MCF 10A (cell line): ENCODE results near the gene PRPH2. TPM values are rescaled to one million over a fixed set of nuclear protein-coding genes. Genes with fewer than 3 reads are reported as not detected.
A peak's percentile ranks its signal among the peaks of the same experiment; 100 is the strongest.

ENCODE experiments used
- BruUV-seq: library from RNA; stranded (reverse); fragments of 400-500 nt; replicated peaks from 2 replicates; lab custom pipeline; 2021; lab: Mats Ljungman, UMichigan
- CTCF ChIA-PET: fragments of 300-600 bp; sonication (Branson Sonifier 250); formaldehyde crosslinking; extraction: SDS; loops from one replicate; lab custom pipeline; 2021; ENCODE audit warnings: antibody characterized with exemption, inconsistent platforms; lab: Yijun Ruan, JAX
- POLR2A ChIA-PET: fragments of 300-600, 350-650 bp; sonication (Branson Sonifier 250); formaldehyde crosslinking; extraction: SDS; loops from one replicate; lab custom pipeline; 2020; ENCODE audit warnings: antibody characterized with exemption, inconsistent platforms; lab: Yijun Ruan, JAX
- DNase-seq: peaks from one replicate; pipeline ENCODE4 v3.0.0-alpha.2; 2018; ENCODE audit not compliant: unreplicated experiment
- H3K27ac Mint-ChIP-seq: one replicate; pipeline ENCODE4 v1.8.0; 2022; ENCODE audit warnings: mild to moderate bottlenecking, low read depth, mixed read lengths; ENCODE audit not compliant: unreplicated experiment
- H3K27me3 Mint-ChIP-seq: one replicate; pipeline ENCODE4 v1.8.0; 2022; ENCODE audit warnings: mixed read lengths; ENCODE audit not compliant: insufficient read depth, unreplicated experiment
- H3K36me3 Mint-ChIP-seq: one replicate; pipeline ENCODE4 v1.8.0; 2022; ENCODE audit warnings: mild to moderate bottlenecking, moderate library complexity, mixed read lengths; ENCODE audit not compliant: insufficient read depth, unreplicated experiment
- H3K4me1 Mint-ChIP-seq: one replicate; pipeline ENCODE4 v1.8.0; 2022; ENCODE audit warnings: mixed read lengths; ENCODE audit not compliant: insufficient read depth, unreplicated experiment
- H3K4me3 Mint-ChIP-seq: one replicate; pipeline ENCODE4 v1.8.0; 2022; ENCODE audit warnings: mild to moderate bottlenecking, moderate library complexity, mixed read lengths; ENCODE audit not compliant: unreplicated experiment
- H3K9me3 Mint-ChIP-seq: one replicate; pipeline ENCODE4 v1.8.0; 2022; ENCODE audit warnings: mixed read lengths; ENCODE audit not compliant: unreplicated experiment
- intact Hi-C: fragments of 100-400 bp; cut with micrococcal nuclease; formaldehyde crosslinking; loops from 2 replicates; pipeline ENCODE4 v1.14.1; 2022
- total RNA-seq: library from RNA; stranded (reverse); gene quantifications from 2 replicates; pipeline ENCODE4 v1.2.3, GENCODE V29; 2022
- TF ChIP-seq, protein P1 (sequence below): fragments of 200-600 bp; IDR thresholded peaks from one replicate; pipeline ENCODE4 v1.8.0; 2022; ENCODE audit warnings: antibody characterized with exemption, mild to moderate bottlenecking; ENCODE audit not compliant: unreplicated experiment

Gene PRPH2
- total RNA-seq, 1 experiment from 2014 or later: not detected

DNA sequence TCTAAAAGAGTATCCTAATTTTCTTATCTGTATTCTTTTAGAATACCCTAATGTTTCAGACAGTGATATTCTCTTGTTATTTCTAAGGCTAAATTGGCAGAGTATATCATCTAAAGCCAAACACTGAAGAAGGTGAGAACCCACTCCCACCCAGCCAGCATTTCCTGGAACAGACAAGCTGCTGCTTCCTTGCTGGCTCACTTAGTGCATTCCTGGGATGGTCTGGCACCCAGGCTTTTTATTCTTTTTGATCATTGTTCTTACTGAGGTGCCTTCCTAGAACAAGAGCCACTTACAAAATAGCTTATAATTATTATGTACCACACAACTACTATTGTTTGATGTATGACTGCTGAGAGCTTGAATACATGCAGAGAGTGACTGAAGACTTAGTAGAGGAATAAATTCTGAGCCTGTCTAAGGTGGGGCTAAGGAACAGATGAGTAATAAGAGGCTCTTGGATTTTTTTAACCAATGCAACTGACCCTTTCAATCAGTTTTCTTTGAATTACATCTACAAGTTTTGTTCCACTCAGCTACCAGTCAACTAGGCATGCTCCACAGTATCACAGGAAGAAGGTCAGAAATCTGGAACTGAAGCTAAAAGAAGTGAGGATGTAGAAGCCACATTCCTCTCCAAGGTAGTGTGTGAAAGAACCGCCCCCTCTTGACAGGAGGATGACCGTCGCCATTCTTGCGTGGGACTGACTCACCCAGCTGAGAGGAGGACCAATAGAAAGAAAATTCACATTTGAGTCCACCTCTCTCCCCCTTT lies 30.1 kb downstream of the PRPH2 start:
- ChIA-PET POLR2A (interaction anchor here (0.6 to 2.8 kb wide), 14 partner anchors 9 to 1012 kb away, joined by 3 to 13 read pairs (median 4); partner anchors contain the start of genes RPL7L1 and TBCC), CTCF (interaction anchor here (1.0 to 3.1 kb wide), 8 partner anchors 13 to 206 kb away, joined by 3 to 19 read pairs (median 4); no protein-coding TSS in a partner anchor)
- intact Hi-C loops: loop anchor here (1.0 to 2.0 kb wide), 2 partner anchors 34 to 185 kb away; no protein-coding TSS in a partner anchor
- no peak overlapping the region for H3K4me3 Mint-ChIP-seq
- TF ChIP-seq, protein P1, sequence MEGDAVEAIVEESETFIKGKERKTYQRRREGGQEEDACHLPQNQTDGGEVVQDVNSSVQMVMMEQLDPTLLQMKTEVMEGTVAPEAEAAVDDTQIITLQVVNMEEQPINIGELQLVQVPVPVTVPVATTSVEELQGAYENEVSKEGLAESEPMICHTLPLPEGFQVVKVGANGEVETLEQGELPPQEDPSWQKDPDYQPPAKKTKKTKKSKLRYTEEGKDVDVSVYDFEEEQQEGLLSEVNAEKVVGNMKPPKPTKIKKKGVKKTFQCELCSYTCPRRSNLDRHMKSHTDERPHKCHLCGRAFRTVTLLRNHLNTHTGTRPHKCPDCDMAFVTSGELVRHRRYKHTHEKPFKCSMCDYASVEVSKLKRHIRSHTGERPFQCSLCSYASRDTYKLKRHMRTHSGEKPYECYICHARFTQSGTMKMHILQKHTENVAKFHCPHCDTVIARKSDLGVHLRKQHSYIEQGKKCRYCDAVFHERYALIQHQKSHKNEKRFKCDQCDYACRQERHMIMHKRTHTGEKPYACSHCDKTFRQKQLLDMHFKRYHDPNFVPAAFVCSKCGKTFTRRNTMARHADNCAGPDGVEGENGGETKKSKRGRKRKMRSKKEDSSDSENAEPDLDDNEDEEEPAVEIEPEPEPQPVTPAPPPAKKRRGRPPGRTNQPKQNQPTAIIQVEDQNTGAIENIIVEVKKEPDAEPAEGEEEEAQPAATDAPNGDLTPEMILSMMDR: no peak
- H3K27ac Mint-ChIP-seq: peak overlapping the region; percentile 39
- peaks cover 19% of the 10 kb centered on the region for H3K4me1 Mint-ChIP-seq
- no peaks in the 10 kb centered on the region for H3K9me3 Mint-ChIP-seq
- no TSS peak for BruUV-seq
- H3K36me3 Mint-ChIP-seq: peaks cover 74% of the 10 kb centered on the region
- no peaks in the 10 kb centered on the region for H3K27me3 Mint-ChIP-seq
- DNase-seq: peak; percentile 63

DNA sequence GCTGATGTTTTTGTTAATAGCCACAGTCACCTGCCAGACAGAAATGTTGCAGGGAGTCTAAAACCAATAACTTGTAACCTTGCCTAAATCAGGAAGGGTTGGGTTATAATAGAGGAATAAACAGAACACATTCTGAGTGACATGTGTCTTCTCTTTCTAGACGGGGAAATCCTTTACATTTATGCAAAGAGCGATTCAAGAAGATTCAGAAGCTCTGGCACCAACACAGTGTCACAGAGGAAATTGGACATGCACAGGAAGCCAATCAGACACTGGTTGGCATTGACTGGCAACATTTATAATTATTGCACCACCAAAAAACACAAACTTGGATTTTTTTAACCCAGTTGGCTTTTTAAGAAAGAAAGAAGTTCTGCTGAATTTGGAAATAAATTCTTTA lies 31.5 kb downstream of the PRPH2 start:
- H3K27ac Mint-ChIP-seq: no peak overlapping the region
- CTCF ChIA-PET: interaction anchor here (0.8 to 1.0 kb wide), 3 partner anchors 11 to 35 kb away, joined by 3 to 5 read pairs (median 4); no protein-coding TSS in a partner anchor
- intact Hi-C loops: no loop called here

DNA sequence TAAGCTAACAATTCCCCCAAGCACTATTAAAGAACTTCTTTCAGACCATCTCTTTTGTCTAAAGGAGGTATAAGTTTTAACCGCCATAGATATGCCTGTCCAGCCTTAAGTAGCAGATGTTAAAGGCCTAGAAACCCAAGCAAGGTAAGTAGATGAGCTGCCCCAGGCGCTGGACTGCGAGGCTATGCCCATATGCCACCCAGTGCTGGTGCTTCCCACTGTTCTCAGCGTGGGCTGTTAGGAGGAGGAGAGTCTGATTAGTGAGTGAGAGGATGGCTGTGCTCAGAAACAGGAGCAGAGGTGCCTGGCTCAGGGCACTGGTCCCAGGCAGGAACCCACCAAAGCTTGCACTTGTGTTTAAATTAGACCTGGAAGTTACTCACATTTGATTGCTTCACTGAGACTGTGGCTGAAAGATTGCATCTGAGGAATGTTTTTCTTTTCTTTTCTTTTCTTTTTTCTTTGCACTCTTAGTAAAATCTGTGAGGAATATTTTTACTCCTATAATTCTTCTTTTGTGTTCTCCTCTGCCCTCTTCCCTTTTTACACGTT lies 32.2 kb downstream of the PRPH2 start:
- DNase-seq: no peak
- peaks cover 19% of the 10 kb centered on the region for H3K4me1 Mint-ChIP-seq
- no peaks in the 10 kb centered on the region for H3K9me3 Mint-ChIP-seq
- no peaks in the 10 kb centered on the region for H3K27me3 Mint-ChIP-seq
- no TSS peak for BruUV-seq
- intact Hi-C loops: no loop called here
- no peak overlapping the region for H3K4me3 Mint-ChIP-seq
- TF ChIP-seq, protein P1: no peak
- no peak overlapping the region for H3K27ac Mint-ChIP-seq
- H3K36me3 Mint-ChIP-seq: peaks cover 84% of the 10 kb centered on the region
- CTCF ChIA-PET: interaction anchor here (0.5 kb wide), 1 partner anchor 33 kb away, joined by 5 read pairs; no protein-coding TSS in a partner anchor
- POLR2A ChIA-PET: interaction anchor here (0.9 to 1.3 kb wide), 2 partner anchors 36 to 189 kb away, joined by 3 read pairs; partner anchors contain the start of gene RPL7L1

More for the DNA sequence above, 31.5 kb downstream of the PRPH2 start:
- no peak for DNase-seq
- Mint-ChIP-seq H3K9me3 (no peaks in the 10 kb centered on the region), H3K27me3 (no peaks in the 10 kb centered on the region), H3K4me1 (peaks cover 19% of the 10 kb centered on the region), H3K36me3 (peaks cover 84% of the 10 kb centered on the region), H3K4me3 (no peak overlapping the region)
- BruUV-seq: no TSS peak
- POLR2A ChIA-PET: interaction anchor here (0.9 to 1.6 kb wide), 3 partner anchors 36 to 188 kb away, joined by 3 to 5 read pairs (median 3); partner anchors contain the start of gene RPL7L1
- TF ChIP-seq, protein P1: no peak

DNA sequence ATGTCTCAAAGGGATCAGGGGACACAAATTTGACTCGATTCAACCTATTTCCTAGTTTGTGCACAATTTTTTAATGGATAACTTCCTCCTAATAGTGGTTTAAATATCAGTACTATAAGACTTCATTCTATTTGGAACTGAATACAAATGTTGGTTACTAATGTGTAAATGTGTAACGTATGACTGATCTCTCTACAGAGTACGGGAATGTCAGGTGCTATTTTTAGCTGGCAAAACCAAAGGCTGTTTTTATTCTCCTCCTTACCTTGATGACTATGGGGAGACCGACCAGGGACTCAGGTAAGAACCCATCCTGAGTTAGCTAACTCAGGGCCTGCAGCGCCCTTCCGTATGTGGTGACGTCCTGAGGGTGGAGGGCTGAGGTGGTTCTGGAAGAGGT lies 33.0 kb downstream of the PRPH2 start:
- TF ChIP-seq, protein P1: no peak
- CTCF ChIA-PET: interaction anchor here (0.5 to 1.3 kb wide), 2 partner anchors 32 to 188 kb away, joined by 5 to 7 read pairs; no protein-coding TSS in a partner anchor
- Mint-ChIP-seq H3K9me3 (no peaks in the 10 kb centered on the region), H3K27ac (no peak overlapping the region), H3K4me1 (peaks cover 14% of the 10 kb centered on the region), H3K27me3 (no peaks in the 10 kb centered on the region), H3K36me3 (peaks cover 84% of the 10 kb centered on the region), H3K4me3 (no peak overlapping the region)
- no peak for DNase-seq
- POLR2A ChIA-PET: interaction anchor here (0.7 kb wide), 1 partner anchor 367 kb away, joined by 3 read pairs; no protein-coding TSS in a partner anchor
- intact Hi-C loops: no loop called here
- no TSS peak for BruUV-seq
